Renal cortical epithelial cell (primary cell): Measurements from ENCODE around the gene KRTAP4-7. TPM values are rescaled to one million over a fixed set of nuclear protein-coding genes. Genes with fewer than 3 reads are reported as not detected.
"Not testable (repeated sequence)": the region's sequence is repeated elsewhere in the genome, so short reads cannot be mapped to it uniquely, and the experiment has no call there.

Experiments used
- DNase-seq: peaks from one replicate; pipeline ENCODE4 v3.0.0-alpha.2; 2011; ENCODE audit warnings: low read depth
- total RNA-seq: library from RNA; depleted of rRNA; stranded (reverse); fragments of >200 nt; gene quantifications from 2 replicates; pipeline ENCODE4 v1.2.3, GENCODE V29; 2014

Gene KRTAP4-7
- total RNA-seq, 1 donor from 2014 or later = not detected

GRCh38 chr17:41065016-41065689, 18.8 kb upstream of the KRTAP4-7 start:
- not testable (repeated sequence) for DNase-seq

DNA sequence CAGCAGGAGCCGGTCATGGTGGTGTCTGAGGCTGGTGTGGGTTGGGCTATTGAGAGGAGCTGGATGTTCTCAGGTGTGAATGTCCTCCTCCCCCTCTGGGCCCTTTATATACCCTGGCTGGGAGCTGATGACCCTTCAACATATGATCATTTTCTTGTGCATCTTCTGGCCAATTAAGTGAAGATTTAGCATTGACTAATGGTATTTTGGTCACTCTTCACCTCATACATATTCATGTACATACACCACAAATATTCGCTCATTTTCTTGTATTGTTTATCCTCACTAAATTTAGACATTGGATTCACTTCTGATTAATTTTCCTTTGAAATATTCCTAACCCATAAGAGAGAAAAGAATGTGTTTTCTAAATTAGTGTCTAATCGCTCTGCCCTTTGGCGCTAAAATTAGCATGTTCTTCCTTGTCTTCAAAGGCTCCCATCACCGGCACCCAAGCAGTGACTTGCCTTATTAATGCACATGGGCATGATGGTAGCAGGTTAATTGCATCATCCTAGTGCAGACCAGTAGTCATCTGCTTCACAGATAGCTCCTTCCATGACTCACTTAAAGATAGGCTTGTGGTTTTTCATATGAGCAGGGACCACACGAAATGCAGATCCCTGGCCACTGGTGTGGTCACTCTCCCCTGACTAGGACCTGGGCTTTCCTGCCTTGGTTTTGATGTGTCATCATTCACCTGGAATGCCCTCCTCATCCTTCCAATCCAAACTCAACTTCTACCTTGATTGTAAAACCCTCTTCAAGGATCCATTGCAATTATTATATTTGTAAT, 17.9 kb upstream of the KRTAP4-7 start, which contains the start of gene KRTAP2-4:
Gene KRTAP2-4 (minus strand): TSS at position 51 of the 796 bp plus-strand sequence. CDS start 34 bp downstream, at position 17.
- peak; percentile 94 for DNase-seq

- no peak for DNase-seq
These were observed 16.7 kb upstream of the KRTAP4-7 start for GRCh38 chr17:41067281-41067680.

GRCh38 chr17:41069031-41069430, 14.9 kb upstream of the KRTAP4-7 start:
- DNase-seq = no peak

DNA sequence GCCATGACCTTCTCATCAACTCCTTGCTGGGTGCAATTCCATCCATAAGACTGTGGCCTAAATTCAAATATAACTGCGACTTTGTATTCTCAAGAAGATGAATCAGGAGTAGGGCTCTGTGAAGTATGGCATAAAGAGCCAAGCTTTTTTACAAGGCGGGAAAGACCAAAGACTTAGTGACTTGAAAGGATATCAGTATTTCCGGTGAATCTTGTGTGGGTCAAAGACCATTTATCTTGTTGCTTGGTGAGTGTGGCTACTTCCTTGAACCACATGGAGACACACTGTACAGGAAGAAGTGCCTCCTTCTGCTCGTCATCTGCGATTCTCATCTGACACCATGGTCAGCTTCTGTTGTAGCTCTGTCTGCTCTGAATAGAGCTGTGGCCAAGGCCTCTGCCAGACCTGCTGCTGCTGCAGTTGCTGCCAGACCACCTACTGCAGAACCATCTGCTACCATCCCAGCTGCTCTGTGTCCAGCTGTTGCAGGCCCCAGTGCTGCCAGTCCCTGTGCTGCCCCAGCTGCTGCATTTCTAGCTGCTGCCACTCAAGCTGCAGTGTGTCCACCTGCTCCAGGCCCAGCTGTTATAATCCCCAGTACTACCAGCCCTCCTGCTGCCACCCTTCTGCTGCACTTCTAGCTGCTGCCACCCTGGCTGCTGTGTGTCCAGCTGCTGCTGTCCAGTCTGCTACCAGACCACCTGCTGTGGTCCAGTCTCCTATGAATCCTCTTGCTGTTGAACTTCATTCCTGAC, 12.2 kb upstream of the KRTAP4-7 start:
- no peak for DNase-seq

DNA sequence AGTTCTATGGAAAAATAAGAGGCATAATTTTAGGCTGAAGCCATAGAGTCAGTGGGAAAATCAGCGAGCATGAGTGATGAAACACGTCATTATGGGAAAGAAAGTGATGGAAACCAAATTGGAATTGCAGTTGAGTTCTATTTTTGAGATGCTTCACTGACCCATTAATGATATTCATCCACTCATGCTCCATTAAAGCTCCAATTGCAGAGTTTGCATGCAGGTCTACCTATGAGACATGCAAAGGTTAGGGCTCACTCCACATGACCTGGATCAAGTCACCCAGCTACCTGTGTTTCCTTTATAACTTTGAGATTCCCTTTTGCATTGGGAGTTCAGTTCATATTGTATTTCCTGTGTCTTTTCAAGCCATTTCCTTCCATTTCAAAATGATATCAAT, 10.3 kb upstream of the KRTAP4-7 start:
- DNase-seq = peak; percentile 53

DNA sequence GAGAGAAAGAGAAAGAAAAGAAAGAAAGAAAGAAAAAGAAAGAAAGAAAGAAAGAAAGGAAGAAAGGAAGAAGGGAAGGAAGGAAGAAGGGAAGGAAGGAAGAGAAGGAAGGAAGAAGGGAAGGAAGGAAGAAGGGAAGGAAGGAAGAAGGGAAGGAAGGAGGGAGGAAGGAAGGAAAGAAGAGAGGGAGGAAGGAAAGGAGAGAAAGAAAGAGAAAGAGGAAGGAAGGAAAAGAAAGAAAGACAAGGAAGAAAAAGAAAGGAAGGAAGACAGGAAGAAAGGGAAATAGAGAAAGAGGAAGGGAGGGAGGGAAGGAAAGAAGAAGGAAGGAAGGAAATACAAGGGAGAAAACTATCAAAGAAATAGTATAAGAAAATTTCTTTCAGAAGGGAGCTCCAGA, 7.2 kb upstream of the KRTAP4-7 start:
- no peak for DNase-seq

DNA sequence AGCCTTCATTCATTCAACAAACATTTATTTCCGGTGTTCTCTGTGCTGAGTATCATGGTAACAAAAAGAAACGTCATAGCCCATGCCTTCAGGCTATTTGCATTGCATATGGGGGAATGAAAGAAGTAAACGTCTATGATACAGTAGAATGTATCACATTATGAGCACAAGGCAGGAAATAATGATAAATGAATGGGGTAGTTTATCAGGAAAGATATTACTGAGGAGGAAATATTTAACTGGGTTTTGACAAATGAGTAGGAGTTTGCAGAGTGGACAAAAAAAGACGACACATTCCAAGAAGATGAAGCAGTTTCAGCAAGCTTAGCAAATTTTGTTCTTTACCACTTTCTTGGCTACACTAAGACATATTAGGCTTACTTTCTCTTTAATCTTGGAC, 1.3 kb upstream of the KRTAP4-7 start:
- no peak for DNase-seq

DNA sequence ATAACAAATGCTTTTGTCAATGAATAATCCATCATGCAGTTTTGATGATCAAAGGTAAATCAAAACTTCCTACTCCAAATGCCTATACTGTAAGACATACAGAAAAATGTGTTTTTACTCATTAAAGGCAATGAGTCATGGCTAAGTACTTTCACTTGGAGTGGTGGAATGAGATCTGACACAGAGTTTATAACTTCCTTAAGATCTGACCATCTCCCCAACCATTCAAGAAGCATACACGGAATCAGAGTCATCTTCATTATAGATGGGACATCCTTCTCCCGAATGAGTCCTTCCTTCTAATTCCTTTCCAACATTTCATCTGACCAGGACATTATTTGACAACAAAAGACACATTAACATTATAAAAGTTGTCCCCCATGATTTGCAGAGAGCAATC, 523 bp upstream of the KRTAP4-7 start:
- DNase-seq = peak; percentile 39

DNA sequence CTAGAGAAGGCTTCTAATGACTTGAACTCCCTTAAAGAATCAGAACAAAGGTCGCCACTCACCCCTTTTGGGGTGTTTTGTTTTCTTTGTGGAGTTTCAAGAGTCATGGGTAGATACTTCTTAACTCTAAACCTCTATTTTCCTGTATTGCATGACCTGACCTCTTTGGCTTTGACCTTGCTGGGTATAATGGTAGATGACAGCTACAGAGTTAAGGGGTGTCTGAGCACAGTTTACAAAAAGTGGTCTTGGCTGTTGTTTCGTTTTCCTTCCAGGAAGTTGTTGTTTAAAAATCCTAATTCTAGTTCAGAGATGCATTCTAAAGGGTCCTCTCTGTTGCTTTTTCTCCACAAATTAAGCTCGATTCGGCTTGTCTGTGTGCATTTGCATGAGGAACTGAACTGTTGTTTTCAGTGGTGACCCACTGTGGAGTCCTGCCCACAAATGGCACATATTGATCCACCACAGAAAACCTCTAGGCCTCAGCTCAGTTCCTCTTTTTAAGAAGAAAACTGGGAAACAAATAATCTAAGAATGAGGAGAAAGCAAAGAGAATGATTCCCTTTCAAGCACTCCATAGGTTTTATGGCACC, 4.9 kb downstream of the KRTAP4-7 start:
- not testable (repeated sequence) for DNase-seq

- DNase-seq = no peak
These were observed 12.1 kb downstream of the KRTAP4-7 start for GRCh38 chr17:41096055-41096454.

DNA sequence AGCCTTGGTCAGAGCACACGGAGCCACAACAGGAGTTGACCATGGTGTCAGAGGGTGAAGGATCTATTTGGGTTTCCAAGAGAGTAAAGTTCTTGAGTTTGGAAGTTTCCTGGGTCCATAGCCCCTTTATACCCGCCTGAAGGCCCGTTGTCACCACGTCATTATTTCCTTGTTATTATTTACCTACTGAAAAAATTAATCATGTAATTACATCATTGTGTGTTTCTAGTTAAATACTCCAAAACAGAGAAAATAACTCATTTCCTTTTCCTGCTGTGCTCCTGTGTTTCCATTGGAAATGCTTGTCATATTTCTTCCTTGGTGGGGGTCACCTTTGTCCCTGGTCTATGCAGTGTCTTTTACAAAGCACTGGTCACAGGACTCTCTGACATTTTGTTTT, 14.1 kb downstream of the KRTAP4-7 start, which contains the start of gene KRTAP4-8:
Gene KRTAP4-8 (minus strand): TSS at position 101 of the 400 bp plus-strand sequence. CDS start 58 bp downstream, at position 43.
- no peak for DNase-seq

- DNase-seq = no peak
These were observed 14.5 kb downstream of the KRTAP4-7 start for GRCh38 chr17:41098481-41098880.

- DNase-seq = peak; percentile 50
These were observed 15.9 kb downstream of the KRTAP4-7 start for GRCh38 chr17:41099682-41100480.

- no peak for DNase-seq
These were observed 17.8 kb downstream of the KRTAP4-7 start, which contains the start of gene KRTAP4-16 for GRCh38 chr17:41101586-41102259. KRTAP4-16 (minus strand) TSS chr17:41102209; CDS start chr17:41102209, 0 bp downstream.

GRCh38 chr17:41103896-41104295, 19.9 kb downstream of the KRTAP4-7 start:
- no peak for DNase-seq

DNA sequence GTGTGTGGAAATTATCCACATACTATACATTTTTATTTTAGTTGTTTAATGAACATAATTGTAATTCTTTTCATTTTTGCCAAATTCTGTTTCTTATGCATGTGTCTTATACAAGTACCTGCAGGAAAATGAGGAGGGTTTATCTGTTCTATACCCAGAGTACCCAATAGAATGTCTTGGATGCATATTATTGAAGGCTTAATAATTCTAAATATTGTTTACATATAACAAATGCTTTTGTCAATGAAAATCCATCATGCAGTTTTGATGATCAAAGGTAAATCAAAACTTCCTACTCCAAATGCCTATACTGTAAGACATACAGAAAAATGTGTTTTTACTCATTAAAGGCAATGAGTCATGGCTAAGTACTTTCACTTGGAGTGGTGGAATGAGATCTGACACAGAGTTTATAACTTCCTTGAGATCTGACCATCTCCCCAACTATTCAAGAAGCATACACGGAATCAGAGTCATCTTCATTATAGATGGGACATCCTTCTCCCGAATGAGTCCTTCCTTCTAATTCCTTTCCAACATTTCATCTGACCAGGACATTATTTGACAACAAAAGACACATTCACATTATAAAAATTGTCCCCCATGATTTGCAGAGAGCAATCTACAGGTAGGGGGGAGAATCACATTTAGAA, 20.6 kb downstream of the KRTAP4-7 start:
- peak; percentile 50 for DNase-seq

- not testable (repeated sequence) for DNase-seq
These were observed 21.4 kb downstream of the KRTAP4-7 start, which contains the start of gene KRTAP4-9 for GRCh38 chr17:41105347-41105746. KRTAP4-9 (plus strand) TSS chr17:41105389; CDS start chr17:41105389, 0 bp downstream.

GRCh38 chr17:41107941-41108450, 24.0 kb downstream of the KRTAP4-7 start:
- peak; percentile 39 for DNase-seq
